GM18873 (cell line): ENCODE data around the gene SBNO1.
"Not testable (repeated sequence)": the region's sequence is repeated elsewhere in the genome, so short reads cannot be mapped to it uniquely, and the experiment has no call there.

Experiments used
- ATAC-seq: cut with Tn5 transposase; IDR thresholded peaks from one replicate; pipeline ENCODE4 v1.9.1; 2021; ENCODE audit warnings: mild to moderate bottlenecking, moderate library complexity, moderate number of reproducible peaks; ENCODE audit not compliant: unreplicated experiment, low FRiP score

The SBNO1 gene

GRCh38 chr12:123356159-123356670 is 8.4 kb downstream of the SBNO1 start:
- no peak for ATAC-seq

DNA sequence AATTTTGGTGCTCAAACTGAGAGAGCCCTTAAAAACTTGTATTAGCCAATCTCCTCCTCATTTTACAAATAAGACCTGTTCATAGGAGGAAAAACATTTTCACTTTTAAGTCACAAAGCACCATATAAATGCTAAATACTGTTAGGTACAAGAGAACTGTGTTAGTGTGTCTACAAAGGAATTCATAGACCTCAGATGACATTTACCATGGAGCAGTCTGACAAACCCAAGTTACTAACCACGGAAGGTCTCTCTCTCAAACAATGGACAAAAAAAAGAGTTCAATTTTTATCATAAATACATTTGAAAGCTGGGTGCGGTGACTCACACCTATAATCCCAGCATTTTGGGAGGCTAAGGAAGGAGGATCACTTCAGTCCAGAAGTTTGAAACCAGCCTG is 10.0 kb downstream of the SBNO1 start:
- no peak for ATAC-seq

- ATAC-seq, result no peak
Measured at GRCh38 chr12:123351349-123351748, 13.3 kb downstream of the SBNO1 start.

- no peak for ATAC-seq
Measured at GRCh38 chr12:123346946-123347345, 17.7 kb downstream of the SBNO1 start.

- ATAC-seq, result no peak
Measured at GRCh38 chr12:123344086-123344485, 20.6 kb downstream of the SBNO1 start.

DNA sequence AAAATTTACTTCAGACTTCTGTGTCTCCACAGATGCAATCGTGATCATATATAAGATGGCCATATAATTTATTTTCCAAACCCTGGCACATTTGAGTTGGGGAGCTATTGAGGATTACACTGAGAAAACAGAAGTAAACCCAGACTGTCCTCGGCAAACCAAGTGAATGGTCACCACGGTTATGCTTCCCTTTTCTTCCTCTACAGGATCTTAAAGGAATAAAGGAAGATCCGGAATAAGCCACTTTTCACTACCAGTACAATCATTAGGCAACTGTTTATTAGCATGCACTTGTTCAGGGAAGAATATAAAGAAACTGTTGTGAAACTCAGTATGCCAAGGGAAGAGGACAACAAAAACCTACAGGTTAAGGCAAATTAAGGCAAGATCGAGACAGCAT is 27.6 kb downstream of the SBNO1 start:
- ATAC-seq, result no peak

DNA sequence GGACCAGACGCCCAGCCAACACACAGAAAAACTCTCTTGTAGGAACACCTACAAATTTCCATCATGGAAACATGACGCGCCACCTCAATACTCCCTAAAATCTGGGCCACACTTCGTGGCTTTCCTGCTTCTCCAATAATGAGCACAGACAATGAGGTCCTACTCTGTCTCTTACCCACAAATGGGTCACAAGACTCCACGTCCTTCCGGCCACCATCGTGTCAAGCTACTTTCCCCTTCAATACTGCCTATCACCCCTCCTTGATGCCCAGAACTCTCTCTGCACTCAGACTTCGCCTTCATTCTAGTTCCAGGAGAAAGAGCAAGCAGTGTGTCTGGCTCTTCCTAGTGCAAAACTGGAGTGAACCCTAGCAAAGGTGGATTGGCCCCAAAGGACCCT is 28.1 kb downstream of the SBNO1 start:
- ATAC-seq, result no peak

DNA sequence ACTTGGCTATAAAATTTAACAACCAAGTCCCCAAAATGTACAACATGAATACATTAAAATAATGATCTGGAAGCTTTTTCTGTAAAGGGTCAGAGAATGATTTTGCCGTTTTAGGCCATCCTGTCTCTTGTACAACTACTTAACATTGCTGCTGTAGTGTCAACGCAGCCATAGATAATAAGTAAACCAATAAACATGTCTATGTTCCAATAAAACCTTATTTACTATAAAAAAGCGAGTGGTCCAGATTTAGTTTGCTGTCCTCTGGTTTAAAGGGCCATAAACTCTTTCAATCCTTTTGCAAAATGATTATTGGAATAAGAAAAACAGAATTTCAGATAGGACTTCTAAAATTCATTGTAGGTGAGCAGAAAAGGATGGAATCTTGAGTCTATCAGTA is 29.2 kb downstream of the SBNO1 start:
- no peak for ATAC-seq

DNA sequence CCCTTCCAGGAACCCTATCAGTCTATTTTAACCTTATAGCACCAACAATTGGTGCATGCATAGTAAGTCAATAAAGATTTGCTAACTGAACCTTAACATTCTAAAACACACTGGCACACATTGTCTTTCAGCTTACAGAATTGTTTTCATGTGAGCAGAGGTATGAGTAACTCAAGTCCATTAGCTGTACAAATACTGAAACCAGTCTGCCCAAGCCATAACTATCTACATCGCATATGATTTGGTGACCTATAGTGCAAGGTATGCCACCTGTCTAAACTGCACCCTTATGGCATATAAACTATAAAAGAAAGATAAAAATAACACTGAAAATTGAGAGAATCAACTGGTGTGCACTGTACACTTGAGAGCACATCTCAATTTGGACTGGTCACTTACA is 34.8 kb downstream of the SBNO1 start:
- ATAC-seq, result no peak

DNA sequence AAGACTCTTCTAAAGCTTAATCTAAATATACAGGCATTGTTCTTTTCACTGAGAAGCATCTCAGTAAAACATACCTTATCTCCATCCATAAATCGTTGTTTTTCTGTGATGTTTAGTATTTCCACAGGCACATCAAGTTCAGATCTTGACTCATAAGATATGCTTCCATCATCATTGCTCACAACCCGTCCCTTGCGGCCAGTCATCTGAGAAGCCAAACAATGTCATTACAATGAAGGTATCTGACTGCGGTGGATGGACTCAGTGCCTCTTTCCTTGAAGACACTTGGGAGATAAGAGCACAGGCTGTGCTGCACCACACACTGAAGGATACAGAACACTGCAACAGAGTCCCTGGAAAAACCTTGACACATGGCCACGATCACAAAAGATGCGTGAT is 44.8 kb downstream of the SBNO1 start:
- no peak for ATAC-seq

- ATAC-seq, result no peak
Measured at GRCh38 chr12:123319273-123319672, 45.4 kb downstream of the SBNO1 start.

DNA sequence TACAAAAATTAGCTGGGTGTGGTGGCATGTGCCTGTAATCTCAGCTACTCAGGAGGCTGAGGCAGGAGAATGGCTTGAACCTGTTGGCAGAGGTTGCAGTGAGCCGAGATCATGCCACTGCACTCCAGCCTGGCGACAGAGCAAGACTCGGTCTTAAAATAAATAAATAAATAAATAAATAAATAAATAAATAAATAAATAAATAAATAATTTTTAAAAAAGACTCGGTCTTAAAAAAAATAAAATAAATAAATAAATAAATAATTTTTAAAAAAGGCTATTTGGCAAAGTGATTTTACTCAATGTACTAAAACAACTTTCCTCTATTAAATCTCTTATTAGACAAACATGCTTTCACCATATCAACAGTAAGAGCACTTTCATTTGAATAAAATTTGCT is 51.6 kb downstream of the SBNO1 start:
- ATAC-seq, result not testable (repeated sequence)

- no peak for ATAC-seq
Measured at GRCh38 chr12:123306200-123306599, 58.4 kb downstream of the SBNO1 start.

DNA sequence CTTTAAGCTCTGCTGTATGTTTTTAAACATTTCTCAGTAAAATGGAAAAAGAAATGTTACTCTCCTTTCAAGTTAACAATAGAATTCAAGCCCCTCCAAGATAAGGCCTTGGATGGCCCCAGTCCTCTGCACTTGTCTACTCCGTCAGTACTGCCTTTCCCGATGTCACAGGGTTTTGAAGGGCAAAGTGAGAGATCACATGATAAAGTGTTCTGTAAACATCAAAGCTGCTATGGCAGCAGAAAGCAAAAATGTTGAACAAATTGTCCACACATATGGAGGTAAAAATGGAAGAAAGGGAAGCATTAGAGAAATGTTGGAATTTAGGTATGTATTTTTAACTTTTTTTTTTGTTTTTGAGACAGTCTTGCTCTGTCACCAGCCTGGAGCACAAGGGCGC is 59.5 kb downstream of the SBNO1 start:
- no peak for ATAC-seq

GRCh38 chr12:123293178-123293760 is 71.4 kb downstream of the SBNO1 start:
- no peak for ATAC-seq

DNA sequence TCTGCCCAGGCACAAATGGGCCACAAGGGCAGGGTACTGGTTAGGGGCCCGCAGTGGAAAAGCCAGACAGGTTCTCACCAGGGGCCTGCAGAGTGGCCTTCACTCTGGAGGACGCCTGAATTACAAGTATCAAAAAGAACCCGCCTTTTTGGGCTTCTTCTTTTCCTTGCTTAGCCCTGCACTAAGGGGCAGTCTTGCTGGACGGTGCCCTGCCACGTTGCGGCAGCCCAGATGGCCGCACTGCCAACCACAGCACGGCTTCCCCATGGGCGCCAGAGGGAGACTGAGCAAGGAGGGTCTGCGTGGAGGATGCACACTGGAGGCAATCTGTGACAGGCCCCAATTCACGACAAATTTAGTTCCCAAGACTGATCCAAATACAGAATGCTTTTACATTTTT is 74.7 kb downstream of the SBNO1 start:
- no peak for ATAC-seq

DNA sequence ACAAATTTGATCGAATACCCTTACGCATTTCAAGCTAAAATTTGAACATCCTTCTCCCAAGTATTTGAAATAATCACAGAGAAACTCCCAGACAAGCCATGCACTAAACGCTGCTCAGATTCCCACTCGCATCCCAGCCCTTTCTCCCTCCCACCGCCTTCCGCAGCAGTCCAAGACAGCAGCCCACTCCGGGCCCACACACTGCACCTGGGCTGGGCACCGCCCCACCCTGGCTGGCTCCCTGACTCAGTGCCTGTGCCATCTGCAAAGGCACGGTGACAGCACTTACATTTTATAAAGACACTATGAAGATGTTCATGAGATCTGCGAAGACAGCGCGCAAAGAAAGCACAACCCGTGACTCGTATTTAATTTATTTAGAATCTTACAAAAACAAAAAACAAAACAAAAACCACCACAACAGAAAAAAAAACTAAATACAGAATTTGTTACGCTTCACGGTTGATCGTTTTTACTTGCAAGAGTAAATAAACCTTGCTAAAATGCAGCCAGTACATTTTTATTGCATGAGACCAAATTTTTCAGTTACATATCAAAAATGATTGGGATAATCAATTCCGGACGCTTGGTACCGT is 75.8 kb downstream of the SBNO1 start:
- no peak for ATAC-seq

- ATAC-seq, result no peak
Measured at GRCh38 chr12:123286652-123287373, 77.8 kb downstream of the SBNO1 start.

DNA sequence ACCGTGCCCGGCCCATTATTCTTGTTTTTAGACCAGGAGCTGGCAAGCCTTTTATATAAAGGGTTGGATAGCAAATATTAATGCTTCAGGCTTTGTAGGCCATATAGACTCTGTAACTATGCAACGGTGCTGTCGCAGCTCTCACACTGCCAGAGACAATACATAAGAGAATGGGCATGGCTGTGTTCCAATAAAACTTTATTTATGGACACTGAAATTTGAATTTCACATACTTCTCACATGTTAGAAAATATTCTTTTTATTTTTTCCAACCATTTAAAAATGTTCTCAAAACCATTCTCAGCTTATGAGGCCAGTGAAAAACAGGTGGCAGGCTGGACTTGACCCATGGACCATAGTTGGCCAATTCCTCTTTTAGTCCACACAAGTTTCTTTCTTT is 80.0 kb downstream of the SBNO1 start:
- ATAC-seq, result no peak

DNA sequence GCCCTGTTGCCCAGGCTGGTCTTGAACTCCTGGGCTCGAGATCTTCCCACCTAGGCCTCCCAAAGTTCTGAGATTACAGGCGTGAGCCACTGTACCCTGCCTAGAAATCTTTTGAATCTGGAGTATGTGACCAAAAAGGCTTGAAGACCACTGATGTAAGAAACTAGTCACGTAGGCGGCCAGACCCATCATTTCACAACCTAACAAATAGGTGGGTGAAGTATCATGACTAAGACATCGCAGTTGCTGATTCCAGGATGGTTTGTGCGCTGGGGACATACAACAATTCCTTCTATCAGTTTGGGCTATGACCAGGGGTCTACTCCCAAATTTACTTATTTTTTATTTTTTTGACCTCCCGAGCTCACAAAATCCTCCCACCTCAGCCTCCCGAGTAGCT is 81.2 kb downstream of the SBNO1 start:
- ATAC-seq, result no peak

DNA sequence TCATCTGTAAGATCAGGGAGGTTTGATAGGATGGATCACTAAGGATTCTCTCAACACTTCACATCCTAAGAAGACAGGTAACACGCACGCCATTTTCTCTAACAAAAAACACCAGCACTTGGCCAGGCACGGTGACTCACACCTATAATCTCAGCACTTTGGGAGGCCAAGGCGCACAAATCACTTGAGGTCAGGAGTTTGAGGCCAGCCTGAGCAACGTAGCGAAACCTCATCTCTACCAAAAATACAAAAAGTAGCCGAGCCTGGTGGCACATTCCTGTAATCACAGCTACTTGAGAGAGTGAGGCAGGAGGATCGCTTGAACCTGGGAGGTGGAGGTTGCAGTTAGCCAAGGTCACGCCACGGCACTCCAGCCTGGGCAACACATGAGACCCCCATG is 82.5 kb downstream of the SBNO1 start:
- no peak for ATAC-seq

- no peak for ATAC-seq
Measured at GRCh38 chr12:123280971-123281370, 83.7 kb downstream of the SBNO1 start.
